GM23338 (cell line): ENCODE results near the gene NRDE2. TPM values are rescaled to one million over a fixed set of nuclear protein-coding genes. Genes with fewer than 3 reads are reported as not detected.

Source experiments
- ATAC-seq: fragments of 200-7000 bp; cut with Tn5 transposase; 3 replicates; pipeline ENCODE4 v1.9.1; 2020
- DNase-seq: peaks from one replicate; pipeline ENCODE4 v3.0.0-alpha.2; 2015; ENCODE audit warnings: low spot score
- H2AFZ ChIP-seq: fragments of 200-600 bp; sonication (generic); 2 replicates; pipeline ENCODE4 v1.8.0; 2016; ENCODE audit warnings: antibody characterized with exemption, mild to moderate bottlenecking, moderate library complexity
- H3F3A ChIP-seq: fragments of 200-600 bp; sonication (generic); replicated peaks from 2 replicates; pipeline ENCODE4 v1.8.0; 2017; ENCODE audit warnings: antibody characterized with exemption, mixed run types, low read depth
- H3K27ac ChIP-seq: fragments of 200-600 bp; sonication (generic); 2 replicates; pipeline ENCODE4 v1.6.1; 2016; ENCODE audit warnings: low read depth
- H3K27me3 ChIP-seq: fragments of 200-600 bp; sonication (generic); 2 replicates; pipeline ENCODE4 v1.8.0; 2016; ENCODE audit warnings: mild to moderate bottlenecking, mixed run types, moderate library complexity; ENCODE audit not compliant: insufficient read depth
- H3K36me3 ChIP-seq: fragments of 200-600 bp; sonication (generic); 2 replicates; pipeline ENCODE4 v1.8.0; 2016; ENCODE audit warnings: mild to moderate bottlenecking; ENCODE audit not compliant: insufficient read depth
- H3K4me1 ChIP-seq: fragments of 200-600 bp; sonication (generic); 2 replicates; pipeline ENCODE4 v1.8.0; 2016; ENCODE audit warnings: mild to moderate bottlenecking, moderate library complexity; ENCODE audit not compliant: insufficient read depth
- H3K4me2 ChIP-seq: fragments of 200-600 bp; sonication (generic); 2 replicates; pipeline ENCODE4 v1.7.1; 2017; ENCODE audit warnings: mixed run types
- H3K4me3 ChIP-seq: fragments of 200-600 bp; sonication (generic); 2 replicates; pipeline ENCODE4 v1.6.1; 2016; ENCODE audit warnings: mixed run types
- H3K79me2 ChIP-seq: fragments of 200-600 bp; sonication (generic); replicated peaks from 2 replicates; pipeline ENCODE4 v1.8.0; 2017; ENCODE audit warnings: mild to moderate bottlenecking; ENCODE audit not compliant: insufficient read depth
- H3K9me2 ChIP-seq: fragments of 200-600 bp; sonication (generic); 2 replicates; pipeline ENCODE4 v1.8.0; 2017; ENCODE audit not compliant: insufficient read depth
- H4K20me1 ChIP-seq: fragments of 200-600 bp; sonication (generic); replicated peaks from 2 replicates; pipeline ENCODE4 v1.8.0; 2017; ENCODE audit warnings: mild to moderate bottlenecking; ENCODE audit not compliant: insufficient read depth
- H3K27ac Mint-ChIP-seq: 2 replicates; pipeline ENCODE4 v1.8.0; 2020; ENCODE audit warnings: inconsistent platforms, mild to moderate bottlenecking, moderate library complexity, mixed read lengths
- H3K27me3 Mint-ChIP-seq: 3 replicates; pipeline ENCODE4 v1.8.0; 2022; ENCODE audit warnings: low read depth, mild to moderate bottlenecking, moderate library complexity, mixed read lengths, inconsistent platforms; ENCODE audit not compliant: insufficient read depth, poor library complexity
- H3K36me3 Mint-ChIP-seq: 3 replicates; pipeline ENCODE4 v1.8.0; 2021; ENCODE audit warnings: low read depth, mild to moderate bottlenecking, inconsistent platforms, moderate library complexity, mixed read lengths
- H3K4me1 Mint-ChIP-seq: 3 replicates; pipeline ENCODE4 v1.8.0; 2020; ENCODE audit warnings: mild to moderate bottlenecking, inconsistent platforms, mixed read lengths
- H3K4me3 Mint-ChIP-seq: 3 replicates; pipeline ENCODE4 v1.8.0; 2021; ENCODE audit warnings: moderate library complexity, mild to moderate bottlenecking, inconsistent platforms, mixed read lengths
- H3K9me3 Mint-ChIP-seq: 3 replicates; pipeline ENCODE4 v1.8.0; 2020; ENCODE audit warnings: moderate library complexity, mild to moderate bottlenecking, inconsistent platforms, mixed read lengths
- CREB1 ChIP-seq: fragments of 250-450 bp; sonication (Bioruptor Pico); IDR thresholded peaks from 2 replicates; pipeline ENCODE4 v1.5.0; 2020; ENCODE audit warnings: low read depth, mild to moderate bottlenecking, moderate library complexity
- EZH2 ChIP-seq: fragments of 200-600 bp; sonication (generic); IDR thresholded peaks from one replicate; pipeline ENCODE4 v1.8.0; 2017; ENCODE audit warnings: antibody characterized with exemption, mild to moderate bottlenecking, low read depth; ENCODE audit not compliant: unreplicated experiment
- EZH2phosphoT487 ChIP-seq: fragments of 200-600 bp; sonication (generic); IDR thresholded peaks from one replicate; pipeline ENCODE4 v1.8.1; 2018; ENCODE audit warnings: antibody characterized with exemption; ENCODE audit not compliant: unreplicated experiment
- JUNB ChIP-seq: IDR thresholded peaks from one replicate; pipeline ENCODE4 v1.6.1; 2016; ENCODE audit warnings: antibody characterized with exemption; ENCODE audit not compliant: unreplicated experiment
- POLR2AphosphoS5 ChIP-seq: IDR thresholded peaks from 2 replicates; pipeline ENCODE4 v1.6.1; 2016; ENCODE audit warnings: antibody characterized with exemption, low read depth
- STAT1 ChIP-seq: IDR thresholded peaks from one replicate; pipeline ENCODE4 v1.6.1; 2016; ENCODE audit warnings: antibody characterized with exemption; ENCODE audit not compliant: unreplicated experiment
- ZNF114 ChIP-seq: fragments of 250-450 bp; sonication (Bioruptor Pico); IDR thresholded peaks from 2 replicates; pipeline ENCODE4 v1.5.0; 2020; ENCODE audit warnings: mild to moderate bottlenecking, moderate library complexity
- polyA plus RNA-seq: library from polyadenylated mRNA; unstranded; fragments of >200 nt; fragmentation: Nextera tagmentation; extraction: Ambion mirVana; gene quantifications from 2 replicates; pipeline ENCODE4 v1.2.1, GENCODE V29; 2016
- total RNA-seq: library from RNA; depleted of rRNA; stranded (reverse); fragments of >200 nt; shearing (Covaris generic); gene quantifications from 2 replicates; pipeline ENCODE4 v1.2.3, GENCODE V29; 2014
- TF ChIP-seq, protein P1 (sequence below): IDR thresholded peaks from one replicate; pipeline ENCODE4 v1.6.1; 2018; ENCODE audit warnings: antibody characterized with exemption; ENCODE audit not compliant: unreplicated experiment
- TF ChIP-seq, protein P2 (sequence below), 2 experiments: fragments of 200-600 bp in 1 of 2; sonication (generic) in 1 of 2; conservative IDR thresholded peaks; 2 replicates each; pipeline versions ENCODE4 v1.5.1 to v1.6.1; 2016 to 2017; ENCODE audit warnings: antibody characterized with exemption in 2 of 2, low read depth in 2 of 2, mild to moderate bottlenecking in 2 of 2, moderate library complexity in 1 of 2

The NRDE2 gene
- total and polyA plus RNA-seq, 2 experiments from 2014 or later = 9.8 to 20.6 TPM

DNA sequence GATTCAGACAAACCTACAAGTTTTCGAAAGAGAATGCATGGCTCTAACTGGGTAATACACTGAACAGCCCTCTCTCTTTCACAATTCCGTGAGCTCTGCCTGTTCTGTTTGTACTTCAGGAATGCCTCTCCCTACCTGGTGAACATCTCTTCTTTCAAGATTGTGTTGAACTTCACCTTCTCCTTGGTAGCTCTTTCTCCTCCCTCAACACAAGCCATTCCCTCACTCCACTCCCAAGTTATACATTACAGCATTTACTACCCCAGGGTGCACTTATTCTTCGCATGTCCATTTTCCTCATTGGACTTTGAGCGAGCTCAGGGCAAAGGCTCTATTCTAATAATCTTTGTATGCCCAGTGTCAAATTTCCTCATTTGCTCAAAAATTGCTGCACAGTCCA is 28.3 kb downstream of the NRDE2 start:
- ATAC-seq (peak; percentile 31), DNase-seq (no peak)
- Histone ChIP-seq H3K36me3 (peaks cover 3% of the 10 kb centered on the region; the same call in 1 of the 2 replicates), H3K4me3 (0 out of 2 replicates have a peak overlapping the region, but pooled peaks have one; percentile 5), H2AFZ (no peak overlapping the region), H3K27ac (peak overlapping the region; percentile 32), H4K20me1 (0 out of 2 replicates have a peak, but pooled peaks cover 5% of the 10 kb centered on the region), H3K79me2 (0 out of 2 replicates have a peak, but pooled peaks cover 3% of the 10 kb centered on the region), H3F3A (peaks cover 3% of the 10 kb centered on the region; the same call in 1 of the 2 replicates), H3K27me3 (no peaks in the 10 kb centered on the region), H3K4me1 (peaks cover 40% of the 10 kb centered on the region), H3K9me2 (no peaks in the 10 kb centered on the region), H3K4me2 (peak overlapping the region; percentile 27)
- H3K4me3 Mint-ChIP-seq = peak overlapping the region; percentile 29
- peaks cover 9% of the 10 kb centered on the region for H3K9me3 Mint-ChIP-seq
- H3K4me1 Mint-ChIP-seq = peaks cover 53% of the 10 kb centered on the region
- TF ChIP-seq EZH2 (no peak), EZH2phosphoT487 (no peak), POLR2AphosphoS5 (no peak), STAT1 (no peak), JUNB (no peak), ZNF114 (CRISPR knock-in tag) (no peak), CREB1 (CRISPR knock-in tag) (no peak)
- TF ChIP-seq, protein P1, sequence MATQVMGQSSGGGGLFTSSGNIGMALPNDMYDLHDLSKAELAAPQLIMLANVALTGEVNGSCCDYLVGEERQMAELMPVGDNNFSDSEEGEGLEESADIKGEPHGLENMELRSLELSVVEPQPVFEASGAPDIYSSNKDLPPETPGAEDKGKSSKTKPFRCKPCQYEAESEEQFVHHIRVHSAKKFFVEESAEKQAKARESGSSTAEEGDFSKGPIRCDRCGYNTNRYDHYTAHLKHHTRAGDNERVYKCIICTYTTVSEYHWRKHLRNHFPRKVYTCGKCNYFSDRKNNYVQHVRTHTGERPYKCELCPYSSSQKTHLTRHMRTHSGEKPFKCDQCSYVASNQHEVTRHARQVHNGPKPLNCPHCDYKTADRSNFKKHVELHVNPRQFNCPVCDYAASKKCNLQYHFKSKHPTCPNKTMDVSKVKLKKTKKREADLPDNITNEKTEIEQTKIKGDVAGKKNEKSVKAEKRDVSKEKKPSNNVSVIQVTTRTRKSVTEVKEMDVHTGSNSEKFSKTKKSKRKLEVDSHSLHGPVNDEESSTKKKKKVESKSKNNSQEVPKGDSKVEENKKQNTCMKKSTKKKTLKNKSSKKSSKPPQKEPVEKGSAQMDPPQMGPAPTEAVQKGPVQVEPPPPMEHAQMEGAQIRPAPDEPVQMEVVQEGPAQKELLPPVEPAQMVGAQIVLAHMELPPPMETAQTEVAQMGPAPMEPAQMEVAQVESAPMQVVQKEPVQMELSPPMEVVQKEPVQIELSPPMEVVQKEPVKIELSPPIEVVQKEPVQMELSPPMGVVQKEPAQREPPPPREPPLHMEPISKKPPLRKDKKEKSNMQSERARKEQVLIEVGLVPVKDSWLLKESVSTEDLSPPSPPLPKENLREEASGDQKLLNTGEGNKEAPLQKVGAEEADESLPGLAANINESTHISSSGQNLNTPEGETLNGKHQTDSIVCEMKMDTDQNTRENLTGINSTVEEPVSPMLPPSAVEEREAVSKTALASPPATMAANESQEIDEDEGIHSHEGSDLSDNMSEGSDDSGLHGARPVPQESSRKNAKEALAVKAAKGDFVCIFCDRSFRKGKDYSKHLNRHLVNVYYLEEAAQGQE = no peak
- TF ChIP-seq, protein P2, sequence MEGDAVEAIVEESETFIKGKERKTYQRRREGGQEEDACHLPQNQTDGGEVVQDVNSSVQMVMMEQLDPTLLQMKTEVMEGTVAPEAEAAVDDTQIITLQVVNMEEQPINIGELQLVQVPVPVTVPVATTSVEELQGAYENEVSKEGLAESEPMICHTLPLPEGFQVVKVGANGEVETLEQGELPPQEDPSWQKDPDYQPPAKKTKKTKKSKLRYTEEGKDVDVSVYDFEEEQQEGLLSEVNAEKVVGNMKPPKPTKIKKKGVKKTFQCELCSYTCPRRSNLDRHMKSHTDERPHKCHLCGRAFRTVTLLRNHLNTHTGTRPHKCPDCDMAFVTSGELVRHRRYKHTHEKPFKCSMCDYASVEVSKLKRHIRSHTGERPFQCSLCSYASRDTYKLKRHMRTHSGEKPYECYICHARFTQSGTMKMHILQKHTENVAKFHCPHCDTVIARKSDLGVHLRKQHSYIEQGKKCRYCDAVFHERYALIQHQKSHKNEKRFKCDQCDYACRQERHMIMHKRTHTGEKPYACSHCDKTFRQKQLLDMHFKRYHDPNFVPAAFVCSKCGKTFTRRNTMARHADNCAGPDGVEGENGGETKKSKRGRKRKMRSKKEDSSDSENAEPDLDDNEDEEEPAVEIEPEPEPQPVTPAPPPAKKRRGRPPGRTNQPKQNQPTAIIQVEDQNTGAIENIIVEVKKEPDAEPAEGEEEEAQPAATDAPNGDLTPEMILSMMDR (conservative IDR thresholded peaks at IDR 0.05; ENCODE audit: low read depth in 2 of 2) = no peak
- H3K27ac Mint-ChIP-seq = peak overlapping the region; percentile 68
- H3K27me3 Mint-ChIP-seq = peaks cover 8% of the 10 kb centered on the region
- peaks cover 43% of the 10 kb centered on the region for H3K36me3 Mint-ChIP-seq
